NCI-H1930 (cell line): ENCODE measurements around the gene KCNMB2.
A peak's percentile ranks its signal among the peaks of the same experiment; 100 is the strongest.
"Not testable (repeated sequence)": the region's sequence is repeated elsewhere in the genome, so short reads cannot be mapped to it uniquely, and the experiment has no call there.

ENCODE experiments used
- DNase-seq, 2 experiments: peaks; one replicate each; lab custom pipeline; 2025; lab: John Stamatoyannopoulos, UW

KCNMB2 gene

GRCh38 chr3:178519701-178520100 lies 16.5 kb upstream of the KCNMB2 start:
- DNase-seq, result no peak

- no peak for DNase-seq
Observed at GRCh38 chr3:178520451-178520850, 15.8 kb upstream of the KCNMB2 start.

GRCh38 chr3:178522200-178523052 lies 13.8 kb upstream of the KCNMB2 start:
- DNase-seq, result no peak

- DNase-seq, result no peak
Observed at GRCh38 chr3:178525251-178525650, 11.0 kb upstream of the KCNMB2 start.

GRCh38 chr3:178526291-178526690 lies 9.9 kb upstream of the KCNMB2 start:
- no peak for DNase-seq

GRCh38 chr3:178527981-178528380 lies 8.3 kb upstream of the KCNMB2 start:
- DNase-seq, result no peak

GRCh38 chr3:178529606-178530225 lies 6.5 kb upstream of the KCNMB2 start:
- DNase-seq, result no peak

GRCh38 chr3:178532476-178532875 lies 3.8 kb upstream of the KCNMB2 start:
- DNase-seq, result peak in 1 of 2 experiments; percentile 18

GRCh38 chr3:178537122-178537705 lies 978 bp downstream of the KCNMB2 start:
- DNase-seq, result no peak

- peak in 1 of 2 experiments; percentile 31 for DNase-seq
Observed at GRCh38 chr3:178538056-178538455, 1.8 kb downstream of the KCNMB2 start.

- DNase-seq, result no peak
Observed at GRCh38 chr3:178540184-178540583, 3.9 kb downstream of the KCNMB2 start.

GRCh38 chr3:178545337-178545736 lies 9.1 kb downstream of the KCNMB2 start:
- no peak for DNase-seq

GRCh38 chr3:178546079-178546478 lies 9.8 kb downstream of the KCNMB2 start:
- no peak for DNase-seq

- not testable (repeated sequence) for DNase-seq
Observed at GRCh38 chr3:178549426-178549825, 13.2 kb downstream of the KCNMB2 start.

GRCh38 chr3:178551916-178552321 lies 15.7 kb downstream of the KCNMB2 start:
- no peak for DNase-seq

GRCh38 chr3:178558637-178559036 lies 22.4 kb downstream of the KCNMB2 start:
- no peak for DNase-seq

GRCh38 chr3:178560759-178561158 lies 24.5 kb downstream of the KCNMB2 start:
- DNase-seq, result no peak

GRCh38 chr3:178561239-178561638 lies 25.0 kb downstream of the KCNMB2 start:
- no peak for DNase-seq

GRCh38 chr3:178562143-178562946 lies 26.1 kb downstream of the KCNMB2 start:
- DNase-seq, result no peak

GRCh38 chr3:178562947-178563232 lies 26.7 kb downstream of the KCNMB2 start:
- no peak for DNase-seq

- no peak for DNase-seq
Observed at GRCh38 chr3:178567611-178568010, 31.4 kb downstream of the KCNMB2 start.

- no peak for DNase-seq
Observed at GRCh38 chr3:178568155-178568731, 32.0 kb downstream of the KCNMB2 start.
